ENCODE measurements around the gene MAGEA8.
"Not testable (repeated sequence)": the region's sequence is repeated elsewhere in the genome, so short reads cannot be mapped to it uniquely, and the experiment has no call there.

Gene MAGEA8

DNA sequence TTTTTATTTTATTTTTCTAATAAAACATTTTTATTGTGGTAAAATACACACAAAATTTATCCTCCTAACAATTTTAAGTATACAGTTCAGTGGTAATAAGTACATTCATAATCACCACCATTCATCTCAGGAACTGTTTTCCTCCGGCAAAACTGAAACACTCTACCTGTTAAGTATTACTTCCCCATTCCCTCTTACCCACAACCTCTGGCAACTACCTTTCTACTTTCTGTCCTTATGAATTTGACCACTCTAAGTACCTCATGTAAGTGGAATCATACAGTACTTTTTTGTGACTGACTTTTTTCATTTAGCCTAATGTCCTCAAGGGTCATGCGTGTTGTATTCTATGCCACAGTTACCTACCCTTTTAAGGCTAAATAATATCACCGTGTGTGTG lies 27.3 kb downstream of the MAGEA8 start:
- no peak for DNase-seq

DNA sequence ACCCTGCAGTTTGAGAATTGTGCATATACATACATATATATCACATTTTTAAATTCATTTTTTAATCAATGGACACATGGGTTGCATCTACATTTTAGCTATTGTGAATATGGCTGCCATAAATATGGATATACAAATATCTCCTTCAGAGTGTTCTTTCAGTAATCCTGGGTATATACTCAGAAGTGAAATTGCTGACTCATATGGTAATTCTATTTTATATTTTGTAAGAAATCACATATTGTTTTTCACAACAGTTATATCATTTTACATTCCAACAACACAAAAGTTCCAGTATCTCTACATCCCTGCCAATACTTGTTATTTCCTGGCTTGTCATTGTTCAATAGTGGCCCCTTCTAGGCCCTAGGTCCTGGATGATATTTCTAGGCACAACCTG lies 27.7 kb downstream of the MAGEA8 start:
- DNase-seq, result no peak

DNA sequence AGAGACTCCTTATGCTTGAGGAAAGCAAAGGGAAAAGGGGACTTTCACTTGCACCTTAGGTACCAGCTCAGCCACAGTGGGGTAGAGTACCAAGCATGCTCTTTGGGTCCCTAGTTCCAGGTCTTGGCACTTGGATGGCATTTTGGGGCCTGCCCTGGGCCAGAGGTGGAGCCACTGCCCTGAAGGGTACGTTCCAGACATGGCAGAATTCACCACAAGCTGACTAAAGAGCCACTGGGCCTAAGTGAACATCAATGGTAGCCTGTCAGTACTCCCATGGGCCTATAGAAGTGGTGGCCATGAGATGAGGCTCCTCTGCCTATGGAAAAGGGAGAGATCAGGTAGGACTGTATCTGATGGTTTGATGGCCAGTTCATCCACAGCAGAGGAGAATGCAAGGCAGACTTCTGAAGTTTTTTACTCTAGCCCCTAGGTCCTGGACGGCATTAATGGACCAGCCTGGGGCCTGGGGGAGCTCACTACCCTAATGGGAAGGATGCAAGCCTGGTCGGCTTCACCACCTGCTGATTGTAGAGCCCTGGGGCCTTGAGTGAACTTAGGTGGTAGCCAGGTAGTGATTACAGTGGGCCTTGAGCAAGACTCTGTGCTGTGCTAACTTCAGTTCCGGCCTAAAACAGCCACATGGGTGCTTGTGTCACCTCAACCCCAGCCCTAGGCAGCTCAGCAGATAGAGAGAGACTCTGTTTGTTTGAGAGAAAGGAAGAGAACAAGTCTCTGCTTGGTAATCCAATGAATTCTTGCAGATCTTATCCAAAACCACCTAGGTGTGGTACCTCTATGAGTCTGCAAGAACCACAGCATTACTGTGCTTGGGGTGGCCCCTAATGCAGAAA lies 28.6 kb downstream of the MAGEA8 start:
- DNase-seq, result no peak

DNA sequence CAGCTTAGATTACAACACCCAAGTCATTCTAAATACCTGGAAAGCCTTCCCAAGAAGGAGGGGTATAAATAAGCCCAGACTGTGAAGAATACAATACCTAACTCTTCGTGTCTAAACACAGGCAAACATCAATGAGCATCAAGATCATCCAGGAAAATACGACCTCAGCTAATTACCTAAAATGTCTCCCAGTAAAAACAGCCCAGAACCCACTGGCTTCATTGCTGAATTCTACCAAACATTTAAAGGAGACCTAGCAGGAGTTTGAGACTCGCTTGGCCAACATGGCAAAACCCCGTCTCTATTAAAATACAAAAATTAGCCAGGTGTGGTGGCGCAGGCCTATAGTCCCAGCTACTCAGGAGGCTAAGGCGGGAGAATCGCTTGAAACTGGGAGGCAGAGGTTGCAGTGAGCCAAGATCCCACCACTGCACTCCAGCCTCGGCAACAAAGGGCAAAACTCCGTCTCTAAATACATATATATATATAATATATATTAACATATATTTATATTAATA lies 29.3 kb downstream of the MAGEA8 start:
- no peak for DNase-seq

DNA sequence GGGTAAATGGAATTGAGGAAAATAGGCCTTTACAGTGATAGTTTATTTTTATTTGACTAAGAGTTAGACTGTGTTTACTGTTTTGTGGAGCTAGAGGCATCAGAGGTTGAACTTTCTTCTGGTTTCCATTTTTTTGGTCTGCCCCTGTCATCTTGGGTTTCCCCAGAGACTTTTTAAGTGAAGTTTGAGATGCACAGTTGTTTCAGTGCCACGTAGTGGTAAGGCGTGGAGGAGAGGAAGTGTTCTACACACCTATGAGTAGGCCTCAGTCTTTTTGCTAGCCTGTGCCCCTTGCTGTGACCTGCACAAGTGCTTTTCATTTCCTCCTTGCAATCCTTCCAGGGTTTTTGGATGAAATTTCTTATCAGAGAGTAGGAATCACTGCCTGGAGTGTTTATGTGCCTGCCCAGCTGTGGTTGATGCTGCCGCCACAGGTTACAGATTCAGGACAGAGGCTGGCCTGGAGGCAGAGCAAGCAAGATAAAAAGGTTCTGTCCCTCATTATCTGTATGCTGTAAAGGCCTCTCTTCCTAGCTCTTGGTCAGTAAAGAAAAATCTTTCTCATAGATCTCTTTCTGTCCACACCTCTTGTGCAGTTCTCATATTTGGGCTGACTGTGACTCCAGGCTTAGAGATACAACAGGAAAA lies 35.9 kb downstream of the MAGEA8 start:
- DNase-seq, result no peak

DNA sequence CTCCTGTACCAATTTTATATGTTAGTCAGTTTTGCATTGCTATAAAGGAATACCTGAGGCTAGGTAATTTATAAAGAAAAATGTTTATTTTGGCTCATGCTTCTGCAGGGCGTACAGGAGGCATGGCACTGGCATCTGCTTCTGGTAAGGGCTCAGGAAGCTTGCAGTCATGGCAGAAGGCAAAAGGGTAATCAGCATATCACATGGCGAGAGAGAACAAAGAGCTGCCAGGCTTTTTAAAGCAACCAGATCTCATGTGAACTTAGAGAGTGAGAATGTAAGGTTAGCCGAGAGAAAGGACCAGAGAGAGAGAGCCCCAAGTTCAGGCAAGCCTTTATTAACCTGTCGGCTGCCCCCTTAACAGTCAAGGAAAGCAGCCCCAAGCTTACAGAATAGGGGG lies 42.9 kb downstream of the MAGEA8 start:
- DNase-seq, result not testable (repeated sequence)

DNA sequence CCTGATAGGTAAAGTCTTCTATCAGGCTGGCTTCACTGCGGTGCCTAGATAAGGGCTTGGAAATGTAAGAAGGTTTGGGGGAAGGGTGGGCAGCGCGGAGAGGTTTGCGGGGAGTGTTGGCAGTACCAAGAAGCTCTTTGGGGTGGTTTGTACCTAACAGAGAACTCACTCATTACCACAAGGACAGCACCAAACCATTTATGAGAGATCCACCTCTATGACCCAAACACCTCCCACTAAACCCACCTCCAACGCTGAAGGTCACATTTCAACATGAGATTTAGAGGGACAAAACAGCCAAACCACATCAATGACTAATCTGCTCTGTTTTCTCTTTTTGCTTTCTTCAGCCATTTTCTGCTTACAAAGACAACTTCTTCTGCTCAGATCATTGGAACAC lies 43.5 kb downstream of the MAGEA8 start:
- DNase-seq, result not testable (repeated sequence)

DNA sequence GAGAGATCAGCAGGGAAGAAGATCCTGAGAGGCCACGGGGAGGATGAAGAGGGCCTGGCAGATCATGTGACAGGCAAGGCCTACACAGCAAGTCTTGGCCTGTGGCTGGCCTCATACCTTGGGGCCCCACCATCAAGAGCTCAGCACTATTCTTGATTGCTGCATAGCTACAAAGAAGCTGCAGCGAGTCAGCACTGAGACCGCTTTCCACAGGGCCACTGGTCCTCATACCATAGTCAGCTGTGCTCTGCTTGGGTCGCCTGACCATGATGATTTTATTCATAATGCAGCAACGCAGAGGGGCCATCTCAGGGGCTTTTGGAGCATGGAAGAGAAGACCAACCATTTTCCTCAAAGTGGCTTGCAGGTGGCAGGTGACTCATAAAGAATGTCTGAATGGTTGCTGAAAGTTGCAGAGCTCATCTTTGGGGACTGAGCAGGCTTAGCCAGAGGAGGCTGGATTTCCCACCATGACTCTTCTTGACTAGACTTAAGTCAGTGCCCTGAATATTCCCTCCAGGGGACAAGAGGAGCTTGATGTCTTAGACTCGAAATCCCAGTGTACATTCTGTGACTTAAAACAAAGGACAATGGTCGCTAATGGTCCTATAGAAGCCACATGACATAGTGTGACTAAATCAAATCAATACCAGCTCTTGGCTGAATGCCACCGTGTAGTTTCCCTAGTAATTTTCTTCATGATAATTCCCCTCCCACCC lies 46.4 kb downstream of the MAGEA8 start:
- DNase-seq, result not testable (repeated sequence)

DNA sequence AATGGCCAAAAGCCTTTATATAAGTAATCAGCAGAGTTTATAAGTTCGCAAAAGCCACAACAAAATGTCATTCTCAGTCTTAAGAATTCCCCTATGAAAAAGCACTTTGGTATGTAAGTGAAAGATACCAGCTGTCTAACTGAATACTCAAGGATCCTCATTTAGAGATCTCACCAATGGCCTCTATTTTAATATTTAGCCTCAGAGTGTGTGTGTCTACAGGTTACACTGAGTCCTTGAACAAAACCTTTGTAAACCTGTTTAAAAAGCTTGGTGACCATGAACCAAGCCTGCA lies 46.9 kb downstream of the MAGEA8 start:
- not testable (repeated sequence) for DNase-seq

DNA sequence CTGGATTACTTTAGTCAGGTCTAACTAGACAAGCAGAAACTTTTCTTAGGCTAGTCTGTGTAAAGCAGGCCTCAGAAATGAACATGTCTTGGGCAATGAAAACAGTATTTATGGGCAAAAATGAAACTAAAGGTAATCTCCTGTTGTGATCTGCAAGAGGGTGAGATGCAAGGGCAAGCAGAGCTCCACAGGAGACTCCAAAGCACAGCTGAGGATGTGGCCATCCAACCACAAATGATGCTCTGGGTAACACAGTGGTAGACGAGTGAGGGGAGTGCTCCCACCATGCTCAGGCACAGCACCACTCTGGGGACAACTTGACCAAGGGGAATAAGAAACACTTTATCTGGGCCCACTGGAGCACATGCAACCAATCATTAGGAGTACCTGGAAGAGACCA lies 47.7 kb downstream of the MAGEA8 start:
- not testable (repeated sequence) for DNase-seq

DNA sequence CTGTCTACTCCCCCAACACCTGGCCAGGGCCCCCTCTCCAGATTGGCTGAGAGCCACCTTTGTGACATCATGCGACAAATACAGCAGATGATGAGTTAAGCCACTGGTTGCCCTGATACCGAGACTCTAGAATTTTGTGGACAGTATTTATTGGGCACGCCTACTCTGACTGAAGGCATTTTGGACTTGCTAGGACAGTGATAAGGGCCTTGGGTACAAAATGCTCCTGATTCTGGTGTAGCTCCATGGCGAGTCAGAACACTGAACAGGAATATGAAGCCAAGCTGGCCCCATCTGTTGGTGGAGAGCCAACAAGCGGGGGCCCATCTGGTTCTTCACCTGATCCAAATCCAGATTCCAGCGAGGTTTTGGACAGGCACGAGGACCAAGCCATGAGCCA lies 48.4 kb downstream of the MAGEA8 start, which contains the start of gene HSFX4:
TSS of gene HSFX4 (plus strand) at position 174 of the 400 bp plus-strand sequence. CDS start at position 246, 72 bp downstream.
- not testable (repeated sequence) for DNase-seq

DNA sequence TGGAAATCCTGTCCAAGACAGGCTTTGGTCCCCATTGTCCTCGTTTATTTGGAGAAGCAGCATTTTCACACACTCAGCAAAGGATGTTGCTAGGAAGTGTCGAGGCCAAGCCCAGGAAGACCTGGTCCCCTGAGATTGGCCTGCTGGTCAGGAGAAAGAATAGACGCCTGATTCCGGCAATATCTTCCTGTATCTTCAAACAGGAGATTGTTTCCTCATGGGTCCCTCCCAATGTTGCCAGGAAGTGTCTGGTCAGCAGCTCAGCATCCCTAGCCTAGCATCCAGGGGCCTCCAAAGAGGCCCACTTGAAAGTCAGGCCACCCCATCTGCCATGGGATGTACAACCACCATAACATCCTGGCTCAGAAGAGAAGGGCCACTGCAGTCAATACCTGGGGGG lies 50.4 kb downstream of the MAGEA8 start:
- DNase-seq, result not testable (repeated sequence)

DNA sequence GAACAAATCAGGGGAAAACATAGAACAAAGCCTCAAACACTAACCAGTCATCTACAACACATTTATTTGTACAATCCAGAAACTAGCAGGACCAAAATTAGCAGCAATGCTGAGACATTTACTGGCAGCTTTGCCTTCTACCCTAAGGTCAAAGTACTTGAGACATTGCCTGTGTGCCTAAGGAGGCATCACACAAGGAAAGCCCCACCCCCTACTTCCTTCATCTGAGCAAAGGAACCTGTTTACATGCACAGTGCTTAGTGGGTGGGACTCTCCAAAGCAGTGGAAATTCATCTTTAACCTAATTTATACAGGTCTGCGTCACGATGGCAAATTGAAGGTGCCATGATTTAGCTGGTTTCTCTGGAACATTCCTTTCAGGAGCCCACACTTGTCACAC lies 51.2 kb downstream of the MAGEA8 start:
- DNase-seq, result not testable (repeated sequence)

DNA sequence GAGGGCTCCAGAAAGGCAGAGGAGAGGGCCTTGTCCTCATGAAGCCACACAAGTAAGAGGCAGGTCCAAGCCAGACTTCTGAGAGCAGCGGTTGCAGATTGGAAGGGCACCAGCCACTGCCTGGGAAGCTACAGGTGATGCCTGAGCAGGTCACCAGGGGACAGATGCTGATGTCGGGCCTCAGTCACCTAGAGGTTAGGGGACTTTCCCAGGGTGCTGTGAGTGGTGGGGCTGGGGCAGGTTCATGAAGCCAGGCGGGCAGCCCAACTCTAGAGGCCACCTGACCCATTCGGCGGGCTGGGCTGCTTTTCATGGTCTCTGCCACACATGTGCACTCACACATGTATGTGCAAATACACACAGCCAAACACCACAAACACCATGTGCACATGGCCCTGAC lies 52.0 kb downstream of the MAGEA8 start:
- not testable (repeated sequence) for DNase-seq

DNA sequence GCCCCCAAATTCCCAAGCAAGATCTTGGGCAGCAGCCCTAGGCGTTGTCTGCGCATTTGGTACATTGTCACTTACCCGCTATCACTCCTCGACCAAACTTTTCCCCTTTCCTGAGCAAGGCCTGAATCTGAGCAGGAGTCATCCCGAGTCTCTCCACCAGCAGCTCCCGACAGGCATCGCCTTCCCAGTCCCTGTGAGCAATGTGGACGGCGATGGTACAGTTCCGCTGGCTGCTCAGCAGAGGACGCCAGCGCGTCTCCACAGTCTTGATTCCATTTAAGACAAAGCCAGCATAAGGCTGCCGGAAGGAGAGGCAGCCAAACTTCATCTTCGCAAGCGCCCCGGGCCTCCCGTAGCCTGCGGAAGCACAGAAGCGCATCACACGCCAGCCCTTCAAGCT lies 52.6 kb downstream of the MAGEA8 start:
- DNase-seq, result not testable (repeated sequence)

Data from suppressor macrophage (primary cell).